Medulla oblongata (tissue), 1 donor: ENCODE measurements around the gene LCN10.
"Not testable (repeated sequence)": the region's sequence is repeated elsewhere in the genome, so short reads cannot be mapped to it uniquely, and the experiment has no call there.

Experiments used
- DNase-seq: peaks from one replicate; pipeline ENCODE4 v3.0.0-alpha.2; 2015; ENCODE audit errors: extremely low spot score

The LCN10 gene

GRCh38 chr9:136742591-136743391 lies at the start of gene LCN10:
Gene LCN10, minus strand, starts transcription at chr9:136742940. Its CDS starts 37 bp downstream, at chr9:136742903.
- no peak for DNase-seq

- DNase-seq = peak; percentile 40
Measured at GRCh38 chr9:136791516-136792276, 49.0 kb upstream of the LCN10 start.

GRCh38 chr9:136790640-136791515 lies 48.1 kb upstream of the LCN10 start, which contains the start of gene TMEM141:
Gene TMEM141, plus strand, starts transcription at chr9:136791344. Its CDS starts 27 bp downstream, at chr9:136791371.
- DNase-seq = peak; percentile 99

GRCh38 chr9:136789523-136789937 lies 46.8 kb upstream of the LCN10 start:
- no peak for DNase-seq

DNA sequence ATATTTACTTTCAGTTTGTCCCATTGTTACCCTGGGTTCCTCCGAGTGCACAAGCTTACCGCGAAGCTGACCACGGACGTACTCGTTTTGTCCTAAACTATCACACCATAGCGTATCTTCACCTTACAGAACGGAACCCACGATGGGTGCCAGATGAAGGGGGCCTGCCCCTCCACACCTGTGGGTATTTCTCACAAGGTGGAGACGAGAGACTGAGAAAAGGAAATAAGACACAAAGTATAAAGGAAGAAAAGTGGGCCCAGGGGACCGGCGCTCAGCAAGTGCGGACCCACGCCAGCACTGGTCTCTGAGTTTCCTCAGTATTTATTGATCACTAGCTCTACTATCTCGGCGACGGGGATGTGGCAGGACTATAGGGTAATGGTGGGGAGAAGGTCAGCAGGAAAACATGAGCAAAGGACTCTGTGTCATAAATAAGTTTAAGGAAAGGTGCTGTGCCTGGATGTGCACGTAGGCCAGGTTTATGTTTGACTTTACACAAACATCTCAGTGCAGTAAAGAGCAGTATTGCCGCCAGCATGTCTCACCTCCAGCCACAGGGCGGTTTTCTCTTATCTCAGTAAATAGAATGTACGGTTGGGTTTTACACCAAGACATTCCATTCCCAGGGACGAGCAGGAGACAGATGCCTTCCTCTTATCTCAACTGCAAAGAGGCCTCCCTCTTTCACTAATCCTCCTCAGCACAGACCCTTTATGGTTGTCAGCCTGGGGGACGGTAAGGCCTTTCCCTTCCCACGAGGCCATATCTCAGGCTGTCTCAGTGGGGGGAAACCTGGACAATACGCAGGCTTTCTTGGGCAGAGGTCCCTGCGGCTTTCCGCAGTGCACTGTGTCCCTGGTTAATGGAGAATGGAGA lies 46.1 kb upstream of the LCN10 start:
- not testable (repeated sequence) for DNase-seq

DNA sequence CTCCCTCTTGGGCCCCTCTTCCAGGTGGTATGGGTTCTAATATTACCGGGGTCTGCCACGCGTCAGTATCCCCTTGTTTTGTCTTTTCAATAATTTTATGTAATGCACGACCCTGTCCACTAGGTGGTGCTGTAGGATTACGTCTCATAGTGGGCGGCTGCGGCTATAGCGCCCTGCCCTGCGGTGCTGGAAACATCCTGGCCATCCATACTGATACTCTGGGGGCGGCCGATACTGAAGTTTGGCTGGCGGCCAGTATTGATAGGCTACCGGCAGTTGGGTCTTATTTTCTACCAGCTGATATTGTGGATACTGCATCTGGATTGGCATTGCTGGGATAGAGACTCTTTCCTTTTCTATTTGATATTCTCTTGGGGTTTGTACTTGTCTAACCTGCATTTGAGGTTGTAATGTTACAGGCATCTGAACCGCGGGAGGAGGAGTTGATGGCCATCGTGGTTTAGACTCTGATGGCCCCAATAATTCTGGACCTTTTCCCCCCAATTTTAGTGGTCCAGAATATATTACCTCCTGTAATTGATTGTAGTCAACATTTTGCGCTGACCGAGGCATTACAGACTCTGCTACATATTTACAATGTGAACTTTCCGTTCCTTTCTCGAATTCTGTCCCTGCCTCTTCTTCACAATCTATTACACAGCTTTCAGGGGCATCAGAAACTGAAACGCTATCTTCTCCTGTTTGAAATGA lies 45.1 kb upstream of the LCN10 start:
- peak; percentile 91 for DNase-seq

DNA sequence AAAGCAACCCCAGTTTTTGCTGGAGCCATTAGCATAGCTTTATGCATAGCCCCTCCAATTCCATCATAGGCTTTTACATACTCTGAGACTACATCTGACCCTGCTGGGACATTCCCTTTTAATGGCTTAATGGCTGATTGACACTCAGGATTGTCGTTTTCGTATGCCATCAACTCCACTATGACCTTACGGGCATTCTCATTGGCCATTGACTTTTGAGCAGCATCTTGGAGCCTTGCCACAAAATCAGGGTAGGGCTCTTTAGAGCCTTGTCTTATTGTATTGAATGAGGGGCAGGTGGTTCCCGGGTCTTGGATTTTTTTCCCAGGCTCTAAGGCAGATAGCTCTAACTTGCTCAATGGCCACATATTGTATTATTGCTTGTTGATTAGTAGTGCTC lies 44.2 kb upstream of the LCN10 start:
- peak; percentile 33 for DNase-seq

DNA sequence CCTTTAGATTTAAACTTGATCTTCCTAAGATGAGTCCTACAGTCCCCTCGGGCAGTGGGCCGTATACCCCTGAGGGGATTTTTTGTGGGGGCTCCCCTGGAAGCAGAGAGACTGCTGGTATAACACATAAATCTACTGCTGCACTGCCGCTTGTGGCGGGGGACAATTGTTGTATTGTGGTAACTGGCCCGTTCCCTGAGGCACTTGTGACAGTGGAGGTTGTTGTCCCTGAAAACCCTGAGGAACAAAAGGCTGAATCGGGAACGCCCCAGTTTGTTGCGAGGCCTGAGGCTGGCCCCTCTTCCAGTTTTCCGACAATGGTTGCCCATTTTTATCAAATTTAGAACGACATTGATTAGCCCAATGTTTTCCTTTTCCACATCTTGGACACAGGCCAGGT lies 43.7 kb upstream of the LCN10 start:
- DNase-seq = peak; percentile 90

DNA sequence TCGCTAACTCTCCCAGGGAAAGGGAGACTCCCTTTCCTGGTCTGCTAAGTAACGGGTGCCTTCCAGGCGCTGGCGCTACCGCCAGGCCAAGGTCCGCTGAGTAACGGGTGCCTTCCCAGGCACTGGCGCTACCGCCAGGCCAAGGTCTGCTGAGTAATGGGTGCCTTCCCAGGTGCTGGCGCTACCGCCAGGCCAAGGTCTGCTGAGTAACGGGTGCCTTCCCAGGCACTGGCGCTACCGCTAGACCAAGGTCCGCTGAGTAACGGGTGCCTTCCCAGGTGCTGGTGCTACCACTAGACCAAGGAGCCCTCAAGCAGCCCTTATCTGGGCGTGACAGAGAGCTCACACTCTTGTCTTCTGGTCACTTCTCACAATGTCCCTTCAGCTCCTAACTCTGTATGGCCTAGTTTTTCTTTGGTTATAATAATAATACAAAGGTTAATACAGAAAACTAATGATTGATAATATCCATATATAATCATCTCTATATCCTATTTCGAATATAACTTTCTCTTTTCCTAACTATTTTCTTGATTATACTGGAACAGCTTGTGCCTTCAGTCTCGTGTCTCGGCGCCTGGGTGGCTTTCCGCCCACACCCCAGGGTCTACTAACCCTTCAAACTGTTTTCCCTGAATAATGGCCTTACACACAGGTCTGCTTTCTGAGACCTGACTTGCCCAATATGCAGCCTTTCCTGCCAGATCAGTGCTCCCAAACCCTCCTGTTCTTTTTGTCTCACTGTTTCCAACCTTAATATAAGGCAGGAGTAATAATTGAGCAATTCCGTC lies 43.0 kb upstream of the LCN10 start:
- not testable (repeated sequence) for DNase-seq

DNA sequence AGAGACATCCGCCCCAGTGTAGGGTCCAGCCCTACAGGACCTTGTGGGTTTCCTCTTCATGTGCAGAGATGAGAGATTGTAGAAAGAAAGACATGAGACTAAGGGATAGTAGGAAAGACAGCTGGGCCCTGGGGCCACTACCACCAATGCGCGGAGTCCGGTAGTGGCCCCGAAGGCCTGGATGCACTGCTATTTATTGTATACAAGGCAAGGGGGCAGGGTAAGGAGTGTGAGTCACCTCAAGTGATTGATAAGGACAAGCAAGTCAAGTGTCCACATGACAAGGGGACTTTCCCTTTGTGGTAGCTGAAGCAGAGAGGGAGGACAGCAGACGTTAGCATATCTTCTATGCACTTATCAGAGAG lies 42.2 kb upstream of the LCN10 start:
- no peak for DNase-seq

DNA sequence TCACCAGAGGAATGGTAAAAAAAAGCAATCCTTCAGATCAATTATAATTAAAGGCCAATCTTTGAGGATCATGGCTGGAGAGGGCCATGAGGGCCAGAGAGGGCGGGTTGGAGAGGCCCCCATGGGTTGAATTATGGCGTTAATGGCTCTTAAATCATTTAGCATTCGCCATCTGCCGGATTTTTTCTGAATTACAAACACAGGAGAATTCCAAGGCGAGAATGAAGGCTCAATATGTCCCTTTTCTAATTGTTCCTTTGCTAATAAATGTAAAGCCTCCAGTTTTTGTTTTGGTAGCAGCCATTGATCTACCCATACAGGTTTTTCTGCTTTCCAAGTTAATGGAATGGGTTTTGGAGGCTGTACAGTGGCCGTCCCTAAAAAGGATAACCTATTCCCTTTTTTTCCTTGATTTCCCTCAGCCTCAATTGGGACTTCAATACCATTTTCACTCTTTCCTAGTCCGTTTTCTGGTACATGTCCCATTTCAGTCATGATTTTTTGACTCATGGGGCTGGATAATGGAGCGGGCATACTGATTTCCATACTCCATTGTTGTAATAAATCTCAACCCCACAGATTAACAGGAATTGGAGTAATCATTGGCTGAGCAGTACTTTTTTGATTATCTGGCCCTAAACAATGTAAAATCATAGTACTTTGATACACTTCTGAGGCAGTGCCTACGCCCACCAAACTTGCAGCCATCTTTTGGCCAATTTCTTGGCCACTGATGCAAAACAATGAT lies 41.7 kb upstream of the LCN10 start:
- DNase-seq = peak; percentile 46

- no peak for DNase-seq
Measured at GRCh38 chr9:136782452-136782851, 39.7 kb upstream of the LCN10 start.

- no peak for DNase-seq
Measured at GRCh38 chr9:136779808-136780207, 37.1 kb upstream of the LCN10 start.

DNA sequence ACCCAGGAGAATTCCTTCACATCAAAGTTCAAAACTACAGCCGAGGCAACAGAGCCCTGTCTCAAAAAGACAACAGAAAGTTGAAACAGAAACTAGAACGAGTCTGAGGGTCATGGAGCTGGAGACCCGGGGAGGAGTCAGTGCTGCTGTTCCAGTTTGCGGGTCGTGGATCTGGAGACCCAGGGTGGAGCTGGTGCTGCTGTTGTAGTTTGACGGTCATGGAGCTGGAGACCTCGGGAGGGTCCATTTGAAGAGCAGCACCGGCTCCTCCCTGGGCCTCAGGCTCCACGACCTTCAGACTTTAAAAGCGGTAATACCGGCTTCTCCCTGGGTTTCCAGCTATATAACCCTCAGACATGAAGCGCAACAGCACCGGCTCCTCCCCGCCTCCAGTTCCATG lies 34.6 kb upstream of the LCN10 start:
- DNase-seq = no peak

DNA sequence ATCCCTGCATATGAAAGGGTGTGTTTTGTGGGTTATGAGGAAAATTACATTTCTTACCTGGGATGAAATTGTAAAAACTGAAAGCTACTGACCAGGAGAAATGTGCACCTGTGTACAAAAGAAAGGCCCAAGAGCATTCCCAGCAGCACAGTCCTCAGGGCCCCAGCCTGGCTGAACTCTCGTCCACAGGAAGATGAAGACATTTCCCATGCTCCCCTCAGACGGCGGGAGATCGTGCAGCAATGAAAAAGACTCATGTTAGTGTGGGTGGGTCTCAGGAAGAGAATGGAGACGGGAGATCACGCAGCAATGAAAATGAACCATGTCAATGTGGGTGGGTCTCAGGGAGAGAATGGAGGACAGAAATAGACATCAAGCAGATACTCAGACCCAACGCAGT lies 34.2 kb upstream of the LCN10 start:
- no peak for DNase-seq

DNA sequence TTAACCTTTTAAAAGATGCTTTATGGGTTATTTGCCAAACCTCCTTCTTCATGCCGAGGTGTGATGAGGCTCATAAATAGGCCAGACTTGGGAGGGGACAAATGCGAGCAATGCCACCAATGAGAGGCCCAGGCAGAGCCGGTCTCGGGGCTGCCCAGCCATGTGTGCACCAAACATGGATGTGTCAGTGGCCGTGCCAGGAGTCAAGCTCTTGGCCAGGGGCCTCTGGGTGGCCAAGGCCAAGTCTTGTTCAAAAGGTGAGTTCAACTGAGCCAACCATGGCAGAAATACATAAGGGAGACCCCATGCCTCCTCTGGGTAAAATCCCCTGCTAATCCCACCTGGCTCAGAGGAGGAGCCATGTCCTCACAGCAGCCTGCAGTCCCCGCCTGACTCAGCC lies 32.5 kb upstream of the LCN10 start:
- DNase-seq = no peak

DNA sequence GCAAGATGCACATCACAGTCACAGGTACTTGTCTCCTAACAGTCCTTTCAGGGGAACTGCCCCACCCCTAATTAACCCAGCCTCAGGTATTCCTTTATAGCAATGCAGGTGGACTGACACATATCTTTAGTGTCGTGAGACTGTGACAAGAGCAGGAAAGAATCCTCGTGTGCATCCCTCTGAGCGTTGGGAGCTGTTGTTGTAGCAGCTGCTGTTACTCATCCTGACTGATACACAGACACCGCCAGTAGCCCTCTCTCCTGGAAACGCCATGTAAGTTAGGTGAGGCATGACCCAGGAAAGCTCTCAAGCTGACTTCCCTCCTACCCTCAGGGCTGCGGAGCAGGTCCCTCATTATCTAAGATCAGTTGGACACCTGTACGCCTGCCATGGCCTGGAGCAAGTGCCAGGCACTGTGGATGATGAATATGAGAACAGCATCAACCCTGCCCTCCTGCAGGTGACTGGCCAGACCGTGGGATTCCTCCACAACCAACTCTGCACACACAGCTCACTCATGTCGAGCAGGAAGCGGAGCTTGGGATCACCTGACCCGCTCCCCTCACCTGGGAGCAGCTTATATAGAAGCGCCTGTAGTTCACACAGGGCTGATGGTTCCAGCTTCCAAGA lies 31.8 kb upstream of the LCN10 start:
- DNase-seq = no peak

DNA sequence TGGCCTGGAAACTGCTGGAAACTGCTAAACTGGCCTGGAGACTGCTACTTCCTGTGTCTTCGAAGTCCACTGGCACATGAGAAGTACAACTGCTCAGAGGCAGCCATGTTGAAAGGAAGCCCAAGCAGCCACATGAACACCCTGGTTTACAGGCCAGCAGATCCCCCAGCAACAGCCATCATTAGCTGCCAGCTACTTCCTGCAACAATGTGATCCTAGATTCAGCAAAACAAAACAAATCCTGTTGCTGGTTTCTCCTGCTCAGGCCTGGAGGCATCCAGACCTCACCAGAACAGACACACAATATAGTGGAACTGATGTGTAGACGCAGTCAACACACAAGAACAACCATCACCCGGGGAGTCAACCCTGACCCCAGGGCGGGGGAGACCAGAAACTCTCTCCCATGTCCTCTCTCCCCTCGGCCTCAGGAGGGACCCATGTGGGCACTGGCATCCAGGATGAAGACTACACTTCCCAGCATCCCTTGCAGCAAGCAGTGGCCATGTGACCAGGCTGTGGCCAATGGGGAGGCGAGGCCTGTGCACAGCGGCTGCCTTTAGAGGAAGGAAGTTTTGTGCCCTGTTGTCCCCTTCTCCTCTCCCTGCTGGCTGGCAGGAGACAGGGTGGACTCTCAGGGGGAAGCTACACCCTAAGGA lies 30.8 kb upstream of the LCN10 start:
- DNase-seq = no peak
